ENCODE data around the gene FAM98C.

DNA sequence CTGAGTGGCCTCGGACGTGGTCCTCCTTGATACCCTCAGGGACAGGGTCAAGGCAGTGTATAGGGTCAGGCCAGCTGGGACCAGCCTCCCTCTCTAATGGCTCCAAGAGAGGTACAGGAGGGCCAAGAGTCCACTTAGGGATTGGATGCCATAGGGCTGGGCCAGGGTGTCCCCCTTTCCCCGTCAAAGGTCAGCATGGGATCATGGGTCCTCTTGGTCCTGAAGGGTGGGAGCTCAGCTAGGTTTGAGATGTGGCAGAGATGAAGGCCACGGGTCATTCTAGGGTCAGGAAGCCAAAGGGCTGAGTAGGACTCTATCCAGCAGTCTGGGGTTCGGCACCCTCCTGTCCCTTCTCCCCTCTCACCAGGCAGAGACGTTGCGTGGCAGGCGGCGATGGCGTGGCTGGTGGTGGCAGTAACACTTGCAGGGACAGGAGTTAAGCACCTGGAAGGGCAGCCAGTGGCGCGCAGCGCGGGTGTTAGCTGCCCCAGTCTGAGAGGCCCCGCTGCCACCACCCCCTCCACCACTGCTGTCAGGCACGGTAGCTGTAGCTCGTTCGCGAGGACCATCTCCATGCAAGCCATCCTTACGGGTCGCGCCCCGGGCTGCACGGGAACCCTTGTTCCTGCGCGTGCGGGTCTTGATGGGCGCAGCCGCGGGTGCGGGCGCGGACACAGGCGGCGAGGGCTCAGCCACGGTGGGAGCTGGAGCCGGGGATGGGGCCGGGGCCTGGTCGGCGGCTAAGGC, 17.7 kb upstream of the FAM98C start:
- TF ChIP-seq EZH2 (IDR thresholded peaks at IDR 0.05; ENCODE audit: insufficient read depth, poor library complexity, severe bottlenecking) (no peak), EZH2phosphoT487 (IDR thresholded peaks at IDR 0.05; ENCODE audit: insufficient read depth, low read depth) (no peak)

Data from GM23248 (cell line).